Left ventricle myocardium superior (tissue), 1 donor: ENCODE results near the gene C19orf44. TPM values are rescaled to one million over a fixed set of nuclear protein-coding genes. Genes with fewer than 3 reads are reported as not detected.
"Not testable (repeated sequence)": the region's sequence is repeated elsewhere in the genome, so short reads cannot be mapped to it uniquely, and the experiment has no call there.

Experiments used
- ATAC-seq: fragments of 200-7000 bp; cut with Tn5 transposase; one replicate; pipeline ENCODE4 v1.9.1; 2020; ENCODE audit warnings: mild to moderate bottlenecking, moderate library complexity
- DNase-seq: peaks from one replicate; pipeline ENCODE4 v3.0.0-alpha.2; 2020
- intact Hi-C: fragments of 100-400 bp; cut with micrococcal nuclease; formaldehyde crosslinking; loops from one replicate; pipeline ENCODE4 v1.11.0; 2022
- total RNA-seq: library from RNA; stranded (reverse); fragmentation: NEBNext Ultra II Directional; extraction: Animal tissue kit (Norgen Biotek cat#: 25700); gene quantifications from one replicate; pipeline ENCODE4 v1.2.1, GENCODE V29; 2021
- donor health status: DM: no; HTN: yes; CAD: no; lungs with severe emphysema.

The C19orf44 gene
- total RNA-seq, 1 donor from 2014 or later: 4.3 TPM

DNA sequence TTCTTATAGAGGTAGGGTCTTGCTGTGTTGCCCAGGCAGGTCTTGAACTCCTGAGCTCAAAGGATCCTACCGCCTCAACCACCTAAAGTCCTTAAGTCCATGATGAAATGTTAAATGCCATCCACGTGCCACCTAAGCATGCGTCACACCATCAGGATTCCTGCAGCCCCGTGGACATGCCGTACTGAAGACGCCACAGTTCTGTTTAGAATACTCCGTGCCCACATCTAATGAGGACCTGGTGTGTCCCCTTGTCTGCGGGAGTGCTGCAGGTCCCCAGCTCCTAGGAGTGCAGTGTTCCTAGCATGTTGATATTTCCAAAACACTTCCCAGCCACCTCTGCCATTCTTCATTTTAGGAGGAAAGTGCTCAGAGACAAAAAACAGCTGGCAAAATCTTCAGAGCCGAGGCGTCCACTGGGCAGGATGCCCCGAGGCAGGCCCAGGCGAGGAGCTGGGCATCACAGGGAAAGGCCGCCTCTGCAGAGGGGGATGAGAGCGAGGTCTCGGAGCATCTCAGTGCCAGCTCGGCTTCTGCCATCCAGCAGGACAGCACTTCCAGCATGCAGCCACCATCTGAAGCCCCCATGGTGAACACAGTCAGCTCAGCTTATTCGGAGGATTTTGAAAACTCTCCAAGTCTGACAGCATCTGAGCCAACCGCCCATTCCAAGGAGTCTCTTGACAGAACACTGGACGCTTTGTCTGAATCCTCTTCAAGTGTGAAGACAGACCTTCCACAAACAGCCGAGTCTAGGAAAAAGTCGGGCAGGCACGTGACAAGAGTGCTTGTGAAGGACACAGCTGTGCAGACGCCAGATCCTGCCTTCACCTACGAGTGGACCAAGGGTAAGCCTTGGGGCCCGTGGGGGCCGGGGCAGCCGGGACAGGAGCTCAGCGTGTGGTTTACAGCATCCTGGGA is 13.2 kb downstream of the C19orf44 start:
- intact Hi-C loops: no loop called here
- DNase-seq (peak; percentile 71), ATAC-seq (peak; percentile 86)

DNA sequence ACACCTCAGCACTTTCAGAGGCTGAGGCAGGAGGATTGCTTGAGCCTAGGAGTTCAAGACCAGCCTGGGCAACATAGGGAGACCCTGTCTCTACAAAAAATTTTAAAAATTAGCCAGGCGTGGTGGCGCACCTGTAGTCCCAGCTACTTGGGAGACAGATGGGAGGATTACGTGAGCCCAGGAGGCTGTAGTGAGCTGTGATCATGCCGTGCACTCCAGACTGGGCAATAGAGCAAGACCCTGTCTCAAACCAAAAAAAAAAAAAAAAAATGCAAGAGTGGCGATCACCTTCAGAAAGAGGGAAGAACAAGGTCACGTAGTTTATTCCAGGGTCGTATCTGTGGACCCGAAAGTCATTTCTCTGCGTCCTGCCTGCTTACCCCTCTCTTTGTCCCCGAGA is 16.4 kb downstream of the C19orf44 start:
- intact Hi-C loops, DNase-seq, ATAC-seq: not testable (repeated sequence)

DNA sequence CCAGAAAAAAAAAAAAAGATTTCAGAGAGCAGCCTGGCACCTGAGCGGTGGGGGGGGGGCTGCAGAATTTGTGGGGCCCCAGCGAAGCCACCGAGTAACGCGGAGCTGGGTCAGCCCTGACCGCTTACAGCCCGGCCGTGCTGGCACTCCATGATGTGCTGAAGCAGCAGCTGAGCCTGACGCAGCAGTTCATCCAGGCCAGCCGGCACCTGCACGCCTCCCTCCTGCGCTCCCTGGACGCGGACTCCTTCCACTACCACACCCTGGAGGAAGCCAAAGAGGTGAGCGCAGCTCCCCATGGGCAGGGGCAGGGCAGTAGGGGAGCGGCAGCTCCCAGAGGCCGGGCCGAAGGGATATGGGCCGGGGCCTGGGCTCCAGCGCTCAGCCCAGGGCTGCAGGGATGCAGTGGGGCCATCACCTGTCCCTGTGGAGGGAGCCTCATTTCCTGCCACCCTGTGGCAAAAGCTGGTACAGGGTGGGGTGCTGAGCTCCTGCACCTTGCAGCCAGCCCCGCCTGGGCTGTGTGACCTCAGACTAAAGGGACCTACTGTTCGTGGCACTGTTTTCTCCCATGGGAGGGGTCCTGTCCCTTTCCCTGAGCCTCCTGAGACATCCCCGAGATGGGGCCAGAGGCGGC is 18.3 kb downstream of the C19orf44 start:
- ATAC-seq (no peak), DNase-seq (no peak)

DNA sequence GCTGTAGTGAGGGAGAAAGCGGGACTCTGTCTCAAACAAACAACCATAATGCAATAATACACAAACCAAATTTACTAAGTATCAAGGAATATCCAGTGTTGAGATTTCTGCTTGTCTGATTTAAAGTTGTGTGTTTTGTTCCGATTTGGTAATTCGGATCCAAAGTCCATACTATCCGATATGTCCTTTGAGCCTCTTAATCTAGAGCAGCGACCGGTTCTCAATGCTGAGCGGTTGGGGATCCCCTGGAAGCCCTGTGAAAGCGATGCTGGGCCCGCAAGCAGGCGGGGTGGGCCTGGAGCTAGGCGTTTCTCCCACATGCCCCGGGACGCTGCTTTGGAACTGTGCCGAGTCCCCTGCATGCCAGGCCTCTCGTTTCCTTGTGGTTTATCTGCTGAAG is 20.2 kb downstream of the C19orf44 start:
- no peak for ATAC-seq
- intact Hi-C loops: no loop called here
- DNase-seq: no peak

More for the DNA sequence above, 18.3 kb downstream of the C19orf44 start:
- intact Hi-C loops: no loop called here

DNA sequence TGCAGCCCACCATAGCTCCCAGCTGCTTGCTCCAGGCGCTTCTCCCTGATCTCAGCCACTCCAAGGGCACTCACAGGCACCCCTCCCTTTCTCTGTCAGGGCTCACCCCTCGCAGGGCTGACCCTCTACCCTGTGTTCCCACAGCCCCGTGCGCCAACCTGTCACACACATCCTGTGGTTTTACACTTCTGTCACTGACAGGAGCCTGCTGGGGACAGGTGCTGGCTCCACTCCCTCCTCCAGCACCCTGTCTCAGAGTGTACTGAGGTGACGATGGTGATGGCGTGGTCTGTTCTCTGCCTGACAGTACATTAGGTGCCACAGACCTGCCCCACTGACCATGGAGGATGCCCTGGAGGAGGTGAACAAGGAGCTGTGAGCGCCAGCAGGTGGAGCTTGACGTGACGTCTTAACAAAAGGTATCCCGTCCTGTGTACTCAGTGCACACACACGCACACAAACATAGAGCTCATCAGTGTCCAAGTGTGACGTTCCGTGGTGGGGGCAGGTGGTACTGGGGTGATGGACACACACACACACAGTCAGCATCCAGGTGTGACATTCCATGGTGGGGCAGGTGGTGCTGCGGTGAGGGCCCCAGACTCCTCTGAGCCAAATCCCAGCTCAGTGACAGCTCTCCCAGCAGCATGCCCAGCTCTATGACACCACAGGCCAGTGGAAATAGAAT is 20.9 kb downstream of the C19orf44 start:
- intact Hi-C loops: no loop called here
- ATAC-seq: no peak
- DNase-seq: no peak

DNA sequence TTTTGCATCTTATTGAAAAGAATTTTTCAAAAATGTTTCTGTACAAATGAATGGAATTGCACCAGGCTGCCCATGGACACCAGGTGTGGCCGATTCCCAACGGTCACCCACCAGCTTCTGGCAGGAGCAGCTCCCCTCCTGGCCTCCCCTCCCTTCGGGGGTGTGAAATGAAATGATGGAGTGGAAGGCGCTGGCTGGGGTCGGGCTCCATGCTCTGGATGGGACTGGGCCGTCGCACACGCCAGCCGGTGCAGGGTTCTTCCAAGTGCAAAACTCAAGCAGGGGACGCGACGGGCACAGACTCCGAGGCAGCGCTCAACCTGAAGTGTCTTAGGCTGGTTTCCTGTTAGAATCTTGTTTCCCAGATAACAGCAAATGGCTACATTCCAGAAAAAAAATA is 21.9 kb downstream of the C19orf44 start:
- ATAC-seq (peak; percentile 5), DNase-seq (no peak)
- intact Hi-C loops: no loop called here

DNA sequence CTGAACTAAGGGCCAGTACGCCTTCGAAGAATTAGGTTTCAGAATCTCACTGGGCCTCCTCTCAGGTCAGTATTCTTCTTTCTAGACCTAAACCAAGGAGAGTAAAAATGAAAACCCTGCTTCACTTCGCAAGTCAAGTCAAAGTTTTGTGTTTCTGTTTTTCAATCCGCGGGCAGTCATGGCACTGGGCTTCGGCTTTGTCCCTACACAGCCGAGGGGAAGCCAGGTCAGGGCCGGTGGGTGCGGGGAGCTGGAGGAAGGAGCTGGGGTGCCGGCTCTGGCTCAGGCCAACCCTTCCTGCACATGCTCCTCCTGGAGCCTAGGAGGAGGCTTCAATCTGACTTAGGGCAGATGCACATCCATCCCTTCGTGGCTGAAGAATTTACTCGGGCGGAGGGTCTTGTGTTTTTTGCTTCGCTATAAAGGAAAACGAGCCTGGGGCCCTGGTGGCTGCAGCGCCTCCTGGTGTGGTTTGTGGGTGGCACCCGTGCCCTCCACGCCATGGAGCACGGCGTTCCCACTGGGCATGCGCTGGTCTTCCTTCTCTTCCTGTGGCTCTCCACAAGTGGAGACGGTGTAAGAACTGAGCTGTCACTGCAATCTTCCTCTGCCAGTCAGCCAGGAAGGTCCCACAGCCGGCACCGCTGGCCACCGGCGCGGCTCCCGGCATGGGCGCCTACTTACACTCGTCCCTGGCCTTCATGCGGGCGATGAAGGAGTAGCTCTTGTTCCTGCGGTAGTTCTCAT is 22.5 kb downstream of the C19orf44 start:
- intact Hi-C loops: no loop called here
- no peak for DNase-seq
- no peak for ATAC-seq

DNA sequence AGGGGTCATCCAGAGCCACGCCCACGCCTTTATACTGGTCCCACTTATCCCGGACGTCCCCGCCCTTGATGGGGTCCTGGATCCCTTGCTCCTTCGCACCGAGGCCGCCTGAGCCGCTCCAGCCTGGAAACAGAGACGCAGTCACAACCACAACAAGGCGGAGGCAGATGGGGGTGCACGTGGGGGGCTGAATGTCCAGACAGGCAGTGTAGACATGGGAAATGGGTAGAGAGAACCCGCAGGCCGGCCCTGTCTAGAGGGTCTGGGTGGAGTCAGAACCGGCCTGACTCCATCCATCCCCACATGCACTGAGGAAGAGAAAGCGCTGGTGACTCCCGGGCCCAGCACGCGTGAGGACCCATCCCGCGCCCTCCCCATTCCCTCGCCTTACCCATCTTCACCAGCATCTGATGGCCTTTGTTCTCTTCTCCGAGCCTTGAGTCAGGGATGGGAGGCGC is 23.1 kb downstream of the C19orf44 start:
- intact Hi-C loops: no loop called here
- DNase-seq: no peak
- no peak for ATAC-seq

DNA sequence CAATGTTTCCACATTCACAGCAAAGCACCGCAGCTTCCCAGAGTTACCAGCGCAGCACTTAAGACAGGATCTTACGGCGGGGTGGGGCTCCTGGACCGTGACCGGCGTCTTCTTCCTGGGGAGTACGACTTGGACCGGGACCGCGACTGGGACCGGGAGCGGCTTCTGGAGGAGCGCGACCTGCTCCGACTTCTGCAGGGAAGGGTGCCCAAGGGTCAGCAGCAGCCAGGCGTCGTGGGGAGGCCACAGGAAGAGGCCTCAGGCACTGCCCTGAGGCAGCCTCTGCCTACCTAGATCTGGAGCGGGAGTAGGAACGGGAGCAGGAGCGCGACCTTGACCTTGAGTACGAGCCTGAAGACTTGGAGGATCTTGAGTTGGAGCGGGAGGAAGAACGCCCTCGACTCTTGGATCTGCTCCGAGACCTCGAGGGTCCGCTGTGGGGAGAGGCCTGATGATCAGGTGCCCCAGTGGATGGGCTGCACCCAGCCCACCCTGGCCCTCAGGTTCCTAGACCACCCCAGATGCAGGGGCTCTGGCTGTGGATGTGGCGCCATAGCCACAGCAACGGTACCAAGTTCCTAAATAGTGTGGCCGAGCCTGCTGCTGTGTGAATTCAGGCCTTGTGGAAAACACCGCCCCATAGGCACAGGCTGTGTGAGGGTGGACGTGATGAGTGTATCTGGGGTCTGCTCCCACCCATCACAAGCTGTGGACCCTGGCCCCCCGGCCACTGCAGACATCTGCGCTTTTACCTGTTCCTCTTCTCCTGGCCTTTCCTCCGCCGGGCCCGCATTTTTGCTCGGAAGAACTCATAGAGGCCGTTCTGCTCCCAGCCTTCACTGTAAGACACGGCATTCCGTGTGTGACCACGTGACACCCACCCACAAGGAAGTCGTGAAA is 24.1 kb downstream of the C19orf44 start:
- DNase-seq (no peak), ATAC-seq (no peak)
- intact Hi-C loops: no loop called here

DNA sequence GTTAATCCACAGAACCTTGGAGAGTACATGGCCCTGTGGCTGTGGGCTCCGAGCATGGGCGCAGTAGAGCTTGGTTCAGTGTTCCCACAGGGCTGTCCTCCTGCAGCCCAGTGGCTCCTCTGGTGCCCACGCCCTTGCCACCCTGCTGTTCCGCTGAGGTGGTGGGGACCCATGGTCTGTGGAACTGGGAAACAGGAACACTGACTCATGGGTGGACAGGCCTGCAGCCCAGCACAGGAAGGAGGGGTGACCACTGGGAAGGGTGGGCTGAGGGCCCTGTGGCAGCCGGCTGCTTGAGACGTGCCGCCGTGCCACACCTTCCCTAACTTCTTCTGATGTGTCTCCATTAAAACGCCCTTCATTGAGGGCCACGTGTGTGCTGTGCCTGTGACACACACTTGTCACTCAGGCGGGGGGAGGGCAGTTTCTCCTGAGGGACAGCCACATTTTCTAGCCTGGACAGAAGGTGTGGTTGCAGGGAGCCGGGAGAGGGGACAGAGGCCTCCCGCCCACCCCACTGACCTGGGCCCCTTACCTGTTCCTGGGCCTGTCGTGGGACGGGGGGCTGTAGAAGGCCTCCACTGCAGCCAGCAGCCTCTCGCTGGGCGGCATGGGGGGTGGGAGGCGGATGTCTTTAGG is 24.9 kb downstream of the C19orf44 start:
- DNase-seq (no peak), ATAC-seq (no peak)
- intact Hi-C loops: no loop called here

DNA sequence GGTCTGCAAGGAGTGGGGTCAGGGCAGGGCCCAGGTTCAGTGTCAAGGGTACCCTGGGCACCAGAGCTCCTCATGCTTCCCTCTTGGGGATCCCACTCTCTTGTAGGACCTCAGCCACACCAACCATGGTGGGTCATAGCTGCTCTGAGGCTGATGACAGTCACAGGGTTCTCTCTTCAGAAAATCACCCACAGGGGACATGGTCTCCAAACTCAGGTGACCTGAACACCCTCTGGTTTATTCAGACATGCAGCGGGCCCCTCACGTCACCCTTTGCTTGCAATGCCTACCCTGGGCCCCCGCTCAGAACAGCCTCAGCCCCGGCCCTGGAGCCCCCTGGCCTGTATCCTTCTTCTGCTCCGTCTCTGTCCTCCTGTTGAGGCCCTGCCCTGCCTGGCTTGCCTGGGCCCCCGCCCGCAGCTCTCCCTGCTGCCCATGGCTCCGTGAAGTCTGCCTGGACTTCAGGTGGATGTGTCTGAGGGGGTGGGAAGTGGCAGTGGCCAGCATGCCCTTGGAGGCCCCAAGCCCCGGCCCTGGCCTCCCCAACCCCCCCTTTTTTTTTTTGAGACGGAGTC is 25.6 kb downstream of the C19orf44 start:
- intact Hi-C loops: no loop called here
- ATAC-seq (no peak), DNase-seq (no peak)

DNA sequence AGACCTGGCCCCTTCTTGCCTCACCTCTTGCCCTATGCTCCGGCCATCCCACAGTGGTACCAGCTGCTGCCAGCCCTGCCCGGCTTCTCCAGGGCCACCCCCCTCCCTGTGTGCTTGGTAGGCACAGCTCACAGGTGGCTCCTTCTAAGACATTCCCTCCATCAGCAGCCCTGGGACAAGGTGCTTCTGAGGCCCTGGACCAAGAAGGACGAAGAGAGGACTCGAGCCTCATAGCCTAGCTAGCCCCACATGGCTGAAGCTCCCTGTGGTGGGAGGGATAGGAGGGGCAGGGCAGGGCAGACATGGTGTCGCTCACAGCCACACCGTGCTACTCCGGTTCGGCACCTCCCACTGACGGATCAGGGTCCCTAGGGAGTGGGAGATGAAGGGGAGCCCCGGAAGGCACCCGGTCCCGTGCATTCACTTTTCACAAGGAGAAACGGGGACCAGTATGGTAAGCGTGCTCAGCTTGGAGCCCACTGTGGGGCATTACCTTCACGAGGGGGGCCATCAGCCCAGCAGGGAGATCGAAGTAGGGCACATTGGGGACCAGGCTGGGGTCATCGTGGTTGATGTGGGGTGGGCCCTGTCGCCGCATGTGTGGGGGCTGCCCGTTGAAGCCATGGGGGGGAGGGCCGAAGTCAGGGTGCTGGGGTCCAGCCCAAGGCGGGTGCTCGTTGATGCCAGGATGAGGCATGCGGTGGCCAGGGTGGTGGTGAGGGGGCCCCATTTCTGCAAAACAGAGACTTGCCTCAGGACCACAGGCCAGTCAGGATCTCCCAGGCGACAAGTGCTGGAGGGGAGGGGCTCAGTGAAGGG is 26.6 kb downstream of the C19orf44 start:
- ATAC-seq (no peak), DNase-seq (no peak)
- intact Hi-C loops: no loop called here

DNA sequence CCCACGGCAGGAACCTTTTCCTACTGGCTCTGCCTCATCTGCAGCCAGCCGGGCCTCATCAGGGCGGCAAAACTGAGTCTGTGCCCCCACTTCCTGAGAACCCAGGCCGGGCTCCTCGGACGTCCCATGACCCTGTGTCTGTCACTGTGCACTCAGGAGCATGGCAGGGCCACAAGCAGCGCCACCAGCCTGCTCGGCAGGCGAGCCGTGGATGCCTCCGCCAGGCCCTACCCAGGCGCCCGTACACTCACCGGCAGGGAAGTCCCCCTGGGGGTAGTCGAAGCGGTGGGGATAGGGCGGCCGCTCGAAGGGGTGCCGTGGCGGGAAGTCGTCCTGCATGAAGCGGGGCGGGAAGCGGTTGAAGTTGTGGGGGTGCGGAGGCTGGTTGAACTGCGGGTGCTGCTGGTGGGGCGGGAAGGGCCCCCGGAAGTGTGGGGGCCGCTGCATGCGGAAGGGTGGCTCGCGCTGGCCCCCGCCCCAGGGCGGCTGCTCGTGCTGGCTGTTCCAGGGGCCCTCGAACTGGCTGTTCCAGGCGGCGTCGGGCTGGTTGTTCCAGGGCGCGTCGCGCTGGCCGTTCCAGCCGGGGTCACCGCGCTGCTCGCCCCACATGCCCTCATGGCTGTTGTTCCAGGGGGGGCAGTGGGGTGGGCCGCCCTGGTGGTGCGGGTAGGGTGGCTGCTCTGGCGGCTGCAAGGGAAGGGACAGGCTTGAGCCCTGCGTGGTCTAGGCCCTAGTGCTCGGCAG is 29.0 kb downstream of the C19orf44 start:
- DNase-seq (no peak), ATAC-seq (peak; percentile 5)
- intact Hi-C loops: no loop called here

DNA sequence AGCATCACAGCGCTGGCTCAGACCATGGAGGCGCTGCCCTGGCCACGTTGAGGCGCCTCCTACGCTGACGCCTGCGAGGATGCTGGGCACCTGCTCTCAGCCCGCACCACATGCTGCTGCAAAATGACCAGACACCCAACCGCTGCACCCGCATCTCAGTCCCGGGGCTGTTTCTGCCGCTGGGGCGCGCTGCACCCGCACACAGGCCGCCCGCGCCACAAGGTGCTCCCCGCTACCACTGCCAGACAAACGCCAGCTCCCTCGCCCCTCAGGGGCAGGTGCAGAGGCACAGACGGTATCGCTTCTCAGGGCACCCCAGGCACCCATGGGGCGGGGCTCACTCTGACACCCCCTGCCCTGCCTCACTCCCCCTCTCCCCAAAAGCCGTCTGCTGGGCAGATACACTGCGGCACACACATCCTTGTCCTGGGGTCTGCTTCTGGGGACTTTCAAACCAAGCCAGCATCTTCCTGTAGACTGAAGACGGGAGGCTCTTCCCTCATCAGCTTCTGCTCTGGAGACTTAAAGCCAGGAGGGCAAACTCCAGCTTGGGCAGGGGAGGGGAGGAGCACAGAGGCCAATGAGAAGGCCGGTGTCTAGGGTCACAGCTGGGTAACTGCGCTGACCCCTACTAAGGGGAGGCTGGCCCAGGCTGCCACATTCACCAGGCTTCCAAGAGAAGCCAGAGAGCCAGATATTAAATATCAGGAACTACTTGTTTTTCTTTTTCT is 29.7 kb downstream of the C19orf44 start:
- intact Hi-C loops: no loop called here
- ATAC-seq: no peak
- DNase-seq: no peak

DNA sequence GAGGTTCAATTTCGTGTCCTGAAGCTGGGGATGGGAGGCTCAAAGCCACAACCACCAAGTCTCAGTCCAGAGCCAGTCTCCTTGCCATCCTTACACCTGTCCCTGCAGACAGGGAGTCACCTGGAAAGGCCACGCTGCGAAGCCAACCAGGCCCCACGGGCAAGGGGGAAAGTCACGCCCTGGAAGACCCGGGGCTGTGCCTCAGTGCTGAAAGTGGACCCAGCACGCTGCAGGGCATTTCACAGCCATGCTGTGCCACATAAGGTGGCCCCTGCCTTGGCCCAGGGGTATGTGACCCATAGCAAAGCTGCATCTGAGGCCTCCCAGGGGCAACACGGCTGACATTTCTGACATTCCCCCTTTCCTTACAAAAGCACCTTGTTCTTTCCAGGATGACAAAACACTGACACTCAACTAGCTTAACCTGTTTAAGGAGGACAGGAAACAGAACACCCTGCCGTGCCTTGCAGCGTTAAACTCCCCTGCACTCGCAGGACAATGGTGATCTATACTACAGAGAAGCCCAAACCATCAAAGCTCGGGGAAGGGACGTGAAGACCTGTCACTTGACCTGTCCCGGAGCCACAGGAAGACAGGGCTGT is 31.2 kb downstream of the C19orf44 start:
- ATAC-seq: no peak
- intact Hi-C loops: no loop called here
- no peak for DNase-seq
